NOMO-1 treated with dmso at 0.1 percent for 144 hours (cell line): ENCODE measurements around the gene TLCD1.

Experiments used
- DNase-seq: peaks from one replicate; lab custom pipeline; 2025; ENCODE audit not compliant: unreplicated experiment; lab: John Stamatoyannopoulos, UW

TLCD1 gene

GRCh38 chr17:28688481-28688880 lies 37.6 kb downstream of the TLCD1 start:
- DNase-seq: no peak

- DNase-seq: no peak
Observed at GRCh38 chr17:28686296-28686695, 39.7 kb downstream of the TLCD1 start.

DNA sequence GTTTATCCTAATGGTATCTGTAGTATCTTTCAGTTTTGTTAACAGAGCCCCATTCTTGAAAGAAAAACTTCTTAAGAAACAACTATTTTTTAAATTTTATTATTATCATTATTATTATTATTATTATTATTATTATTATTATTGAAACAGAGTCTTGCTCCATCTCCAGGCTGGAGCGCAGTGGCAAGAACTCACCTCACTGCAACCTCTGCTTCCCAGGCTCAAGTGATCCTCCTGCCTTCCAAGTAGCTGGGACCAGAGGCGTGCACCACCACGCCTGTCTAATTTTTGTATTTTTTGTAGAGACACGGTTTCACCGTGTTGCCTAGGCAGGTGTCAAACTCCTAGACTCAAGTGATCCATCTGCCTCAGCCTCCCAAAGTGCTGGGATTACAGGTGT lies 40.7 kb downstream of the TLCD1 start:
- no peak for DNase-seq

- DNase-seq: no peak
Observed at GRCh38 chr17:28684963-28685362, 41.1 kb downstream of the TLCD1 start.

DNA sequence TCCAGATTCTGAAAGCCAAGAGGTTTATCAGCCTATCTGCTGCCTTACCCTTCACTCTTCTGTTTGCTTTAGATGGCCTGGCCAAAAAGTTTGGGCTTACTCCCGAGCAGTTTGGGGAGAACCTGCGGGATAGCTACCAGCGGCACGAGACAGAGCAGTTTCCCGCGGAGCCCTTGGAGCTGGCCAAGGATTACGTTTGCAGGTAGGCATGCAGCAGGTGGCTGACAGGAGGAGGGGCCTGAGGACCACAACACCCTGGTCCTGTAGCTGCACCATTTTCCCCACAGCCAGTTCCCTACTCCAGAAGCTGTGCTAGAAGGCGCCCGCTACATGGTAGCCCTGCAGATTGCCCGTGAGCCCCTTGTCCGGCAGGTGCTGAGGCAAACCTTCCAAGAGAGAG lies 43.4 kb downstream of the TLCD1 start:
- DNase-seq: no peak

DNA sequence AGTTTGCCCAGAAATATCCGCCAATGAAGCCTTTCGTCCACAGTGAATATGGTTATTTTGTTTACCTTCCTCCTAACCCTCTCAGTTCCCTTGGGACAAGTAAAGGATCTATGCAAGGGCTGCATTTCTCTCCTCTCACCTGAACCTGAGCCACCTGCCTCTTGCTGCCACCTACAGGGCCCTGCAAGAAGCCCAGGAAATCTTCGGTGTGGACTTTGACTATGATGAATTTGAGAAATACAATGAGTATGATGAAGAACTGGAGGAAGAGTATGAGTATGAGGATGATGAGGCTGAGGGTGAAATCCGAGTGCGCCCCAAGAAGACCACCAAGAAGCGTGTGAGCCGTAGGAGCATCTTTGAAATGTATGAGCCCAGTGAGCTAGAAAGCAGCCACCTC lies 50.1 kb downstream of the TLCD1 start:
- no peak for DNase-seq

DNA sequence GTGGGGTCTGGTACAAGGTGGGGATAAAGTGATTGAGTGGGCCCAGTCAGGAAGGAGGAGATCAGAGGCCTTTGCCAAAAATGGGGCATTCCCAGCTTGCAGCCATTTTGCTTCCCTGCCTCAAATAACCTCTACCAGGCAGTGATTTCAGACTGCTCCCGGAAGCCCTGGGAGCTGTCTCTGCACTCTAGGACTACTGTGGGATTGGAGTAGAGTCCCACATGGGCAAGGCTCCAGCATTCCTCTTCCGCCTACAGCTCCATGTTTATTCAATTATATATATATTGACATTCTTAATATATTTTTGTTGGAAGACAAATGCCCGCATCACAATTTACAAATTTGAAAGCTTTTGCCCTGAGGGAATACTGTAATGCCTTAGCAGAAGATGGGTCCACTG lies 50.5 kb downstream of the TLCD1 start:
- no peak for DNase-seq
